SK-N-MC (cell line): ENCODE data around the gene SMCO4.

Source experiments
- EZH2 ChIP-seq: fragments of 200-600 bp; sonication (generic); IDR thresholded peaks from one replicate; pipeline ENCODE4 v1.6.1; 2017; ENCODE audit warnings: antibody characterized with exemption
- FOXP2 ChIP-seq: optimal IDR thresholded peaks from 2 replicates; pipeline ENCODE3; 2011; ENCODE audit warnings: mild to moderate bottlenecking, moderate library complexity; ENCODE audit not compliant: insufficient read depth; ENCODE audit errors: extremely low read length, control extremely low read depth
- POLR2AphosphoS5 ChIP-seq: IDR thresholded peaks from 2 replicates; pipeline ENCODE4 v1.6.1; 2012; ENCODE audit warnings: mild to moderate bottlenecking, low read depth, low read length, borderline replicate concordance

DNA sequence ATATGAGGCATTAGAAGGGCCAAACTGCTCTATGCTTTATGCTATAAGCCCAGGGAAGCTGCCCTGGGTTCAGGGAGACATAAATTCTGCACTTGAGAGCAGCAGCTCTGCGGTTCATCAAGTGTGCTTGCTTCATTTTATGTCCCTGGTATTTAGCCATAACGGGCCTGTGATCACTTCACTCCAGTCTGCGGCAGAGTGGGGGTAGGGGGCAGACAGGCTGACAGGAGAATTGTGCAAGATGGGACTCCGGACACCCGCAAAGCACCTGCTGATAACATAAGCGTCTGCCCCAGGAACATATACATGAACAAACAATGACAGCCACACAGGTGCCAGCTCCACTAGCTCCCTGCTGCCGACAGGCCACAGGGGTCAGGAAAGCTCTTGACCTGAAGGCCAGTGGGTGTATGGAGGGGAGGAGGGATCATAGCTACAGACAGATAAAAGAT, 56.1 kb downstream of the SMCO4 start:
- TF ChIP-seq EZH2 (no peak), POLR2AphosphoS5 (no peak), FOXP2 (no peak)
